ENCODE data around the gene PRSS2. TPM values are rescaled to one million over a fixed set of nuclear protein-coding genes. Genes with fewer than 3 reads are reported as not detected.

PRSS2 gene
- total and polyA plus RNA-seq, 4 donors = 0.21 TPM; not detected in 3

GRCh38 chr7:142808802-142809583, 38.2 kb downstream of the PRSS2 start:
- Histone ChIP-seq H3K27ac (ENCODE audit: low read depth in 1 of 2, low read length in 2 of 2) (peak overlapping the region in 1 of 2 donors; percentile 59), H3K4me1 (ENCODE audit: control insufficient read depth in 4 of 4, insufficient read depth in 4 of 4, low read length in 3 of 4) (no peaks in the 10 kb centered on the region), H3K4me3 (ENCODE audit: low read depth in 1 of 3, low read length in 3 of 3) (no peak overlapping the region), H3K36me3 (ENCODE audit: control insufficient read depth in 4 of 4, insufficient read depth in 3 of 4, low read depth in 1 of 4, low read length in 3 of 4) (no peaks in the 10 kb centered on the region), H3K9ac (ENCODE audit: low read depth in 1 of 2, low read length in 2 of 2) (no peak overlapping the region), H3K9me3 (ENCODE audit: control insufficient read depth in 4 of 4, low read length in 3 of 4) (no peaks in the 10 kb centered on the region), H3K27me3 (ENCODE audit: control insufficient read depth in 4 of 4, insufficient read depth in 4 of 4, low read length in 3 of 4) (peaks cover 0 to 10% (median 2%) of the 10 kb centered on the region in 4 donors)
- TF ChIP-seq HNF4G (IDR thresholded peaks at IDR 0.05) = no peak
- 42% methylated on average over 6 of the region's 6 CpGs for WGBS
- peak; percentile 28 for DNase-seq (ENCODE audit: low spot score)

GRCh38 chr7:142809671-142810070, 38.9 kb downstream of the PRSS2 start:
- no peaks in the 10 kb centered on the region for H3K36me3 ChIP-seq (ENCODE audit: control insufficient read depth in 4 of 4, insufficient read depth in 3 of 4, low read depth in 1 of 4, low read length in 3 of 4)
- no peaks in the 10 kb centered on the region for H3K4me1 ChIP-seq (ENCODE audit: control insufficient read depth in 4 of 4, insufficient read depth in 4 of 4, low read length in 3 of 4)
- no peaks in the 10 kb centered on the region for H3K9me3 ChIP-seq (ENCODE audit: control insufficient read depth in 4 of 4, low read length in 3 of 4)
- H3K27ac ChIP-seq (ENCODE audit: low read depth in 1 of 2, low read length in 2 of 2) = peak overlapping the region in 1 of 2 donors; percentile 39
- 76% methylated on average over 2 of the region's 2 CpGs for WGBS
- no peak for TF ChIP-seq RAD21 (IDR thresholded peaks at IDR 0.05)
- no peak for TF ChIP-seq JUND (IDR thresholded peaks at IDR 0.05)
- TF ChIP-seq REST (IDR thresholded peaks at IDR 0.05) = no peak
- TF ChIP-seq TAF1 (conservative IDR thresholded peaks at IDR 0.05) = no peak
- no peak for DNase-seq (ENCODE audit: low spot score)
- no peak overlapping the region for H3K4me3 ChIP-seq (ENCODE audit: low read depth in 1 of 3, low read length in 3 of 3)
- H3K9ac ChIP-seq (ENCODE audit: low read depth in 1 of 2, low read length in 2 of 2) = no peak overlapping the region
- peaks cover 0 to 10% (median 2%) of the 10 kb centered on the region in 4 donors for H3K27me3 ChIP-seq (ENCODE audit: control insufficient read depth in 4 of 4, insufficient read depth in 4 of 4, low read length in 3 of 4)

- no peak for TF ChIP-seq TAF1 (conservative IDR thresholded peaks at IDR 0.05)
- peak; percentile 73 to 80 for TF ChIP-seq RAD21 (IDR thresholded peaks at IDR 0.05)
- peak; percentile 56 for TF ChIP-seq CTCF (IDR thresholded peaks at IDR 0.05; ENCODE audit: low read depth, low read length, missing input control)
- Histone ChIP-seq H3K36me3 (ENCODE audit: control insufficient read depth in 4 of 4, insufficient read depth in 3 of 4, low read depth in 1 of 4, low read length in 3 of 4) (no peaks in the 10 kb centered on the region), H3K4me3 (ENCODE audit: low read depth in 1 of 3, low read length in 3 of 3) (no peak overlapping the region), H3K9me3 (ENCODE audit: control insufficient read depth in 4 of 4, low read length in 3 of 4) (no peaks in the 10 kb centered on the region), H3K27me3 (ENCODE audit: control insufficient read depth in 4 of 4, insufficient read depth in 4 of 4, low read length in 3 of 4) (peaks cover 0 to 10% (median 2%) of the 10 kb centered on the region in 4 donors), H3K9ac (ENCODE audit: low read depth in 1 of 2, low read length in 2 of 2) (no peak overlapping the region), H3K4me1 (ENCODE audit: control insufficient read depth in 4 of 4, insufficient read depth in 4 of 4, low read length in 3 of 4) (no peaks in the 10 kb centered on the region), H3K27ac (ENCODE audit: low read depth in 1 of 2, low read length in 2 of 2) (no peak overlapping the region)
- WGBS = 30% methylated on average over 6 of the region's 6 CpGs
- no peak for DNase-seq (ENCODE audit: low spot score)
Observed at GRCh38 chr7:142811154-142811737, 40.5 kb downstream of the PRSS2 start.
